ENCODE data around the gene PCSK1. TPM values are rescaled to one million over a fixed set of nuclear protein-coding genes. Genes with fewer than 3 reads are reported as not detected.

Gene PCSK1
- total RNA-seq, 1 donor = 1.1 TPM

- DNase-seq (ENCODE audit: insufficient read length, low spot score, missing footprints) = no peak
- no peaks in the 10 kb centered on the region for H3K36me3 ChIP-seq (ENCODE audit: insufficient read depth, low read length)
- peaks cover 20% of the 10 kb centered on the region for H3K27me3 ChIP-seq (ENCODE audit: insufficient read depth, low read length)
- no peaks in the 10 kb centered on the region for H3K79me2 ChIP-seq (ENCODE audit: insufficient read depth, low read length)
- no peaks in the 10 kb centered on the region for H4K20me1 ChIP-seq (ENCODE audit: insufficient read depth, low read length)
- H3K4me1 ChIP-seq (ENCODE audit: insufficient read depth, low read length) = no peaks in the 10 kb centered on the region
- H3K4me2 ChIP-seq (ENCODE audit: insufficient read depth, low read length) = no peak overlapping the region
- no peak overlapping the region for H2AFZ ChIP-seq (ENCODE audit: low read length)
- H3K27ac ChIP-seq (ENCODE audit: low read depth, low read length) = no peak overlapping the region
- H3K4me3 ChIP-seq (ENCODE audit: insufficient read depth, low read length) = no peak overlapping the region
- no peaks in the 10 kb centered on the region for H3K9me3 ChIP-seq (ENCODE audit: low read depth, low read length)
- peak; percentile 49 for TF ChIP-seq CTCF (IDR thresholded peaks at IDR 0.05; ENCODE audit: extremely low read depth, low read depth, low read length)
These were observed 6.6 kb upstream of the PCSK1 start for GRCh38 chr5:96439477-96440184.

- DNase-seq (ENCODE audit: insufficient read length, low spot score, missing footprints) = peak; percentile 13
- H4K20me1 ChIP-seq (ENCODE audit: insufficient read depth, low read length) = no peaks in the 10 kb centered on the region
- H3K27ac ChIP-seq (ENCODE audit: low read depth, low read length) = no peak overlapping the region
- TF ChIP-seq CTCF (IDR thresholded peaks at IDR 0.05; ENCODE audit: extremely low read depth, low read depth, low read length) = no peak
- no peaks in the 10 kb centered on the region for H3K79me2 ChIP-seq (ENCODE audit: insufficient read depth, low read length)
- H3K4me3 ChIP-seq (ENCODE audit: insufficient read depth, low read length) = no peak overlapping the region
- H2AFZ ChIP-seq (ENCODE audit: low read length) = no peak overlapping the region
- H3K4me1 ChIP-seq (ENCODE audit: insufficient read depth, low read length) = peaks cover 18% of the 10 kb centered on the region
- H3K9me3 ChIP-seq (ENCODE audit: low read depth, low read length) = no peaks in the 10 kb centered on the region
- H3K4me2 ChIP-seq (ENCODE audit: insufficient read depth, low read length) = no peak overlapping the region
- H3K36me3 ChIP-seq (ENCODE audit: insufficient read depth, low read length) = no peaks in the 10 kb centered on the region
- H3K27me3 ChIP-seq (ENCODE audit: insufficient read depth, low read length) = peaks cover 29% of the 10 kb centered on the region
These were observed 1.2 kb upstream of the PCSK1 start for GRCh38 chr5:96434201-96434645.

GRCh38 chr5:96432216-96433065, 607 bp downstream of the PCSK1 start:
- peaks cover 18% of the 10 kb centered on the region for H3K4me1 ChIP-seq (ENCODE audit: insufficient read depth, low read length)
- no peaks in the 10 kb centered on the region for H3K9me3 ChIP-seq (ENCODE audit: low read depth, low read length)
- peak overlapping the region; percentile 63 for H3K4me3 ChIP-seq (ENCODE audit: insufficient read depth, low read length)
- no peak overlapping the region for H3K27ac ChIP-seq (ENCODE audit: low read depth, low read length)
- no peaks in the 10 kb centered on the region for H3K36me3 ChIP-seq (ENCODE audit: insufficient read depth, low read length)
- H3K79me2 ChIP-seq (ENCODE audit: insufficient read depth, low read length) = no peaks in the 10 kb centered on the region
- H3K4me2 ChIP-seq (ENCODE audit: insufficient read depth, low read length) = peak overlapping the region; percentile 70
- peak; percentile 37 for DNase-seq (ENCODE audit: insufficient read length, low spot score, missing footprints)
- H4K20me1 ChIP-seq (ENCODE audit: insufficient read depth, low read length) = no peaks in the 10 kb centered on the region
- H3K27me3 ChIP-seq (ENCODE audit: insufficient read depth, low read length) = peaks cover 27% of the 10 kb centered on the region
- no peak overlapping the region for H2AFZ ChIP-seq (ENCODE audit: low read length)
- no peak for TF ChIP-seq CTCF (IDR thresholded peaks at IDR 0.05; ENCODE audit: extremely low read depth, low read depth, low read length)

Data from osteoblast (primary cell).